Epithelial cell of proximal tubule (primary cell): ENCODE data around the gene SMARCD1. TPM values are rescaled to one million over a fixed set of nuclear protein-coding genes. Genes with fewer than 3 reads are reported as not detected.

ENCODE experiments used
- DNase-seq: peaks from one replicate; pipeline ENCODE4 v3.0.0-alpha.2; 2011; ENCODE audit warnings: low read depth
- H3K4me3 ChIP-seq: 2 replicates; pipeline ENCODE4 v1.5.1; 2011; ENCODE audit warnings: low read depth, mild to moderate bottlenecking, low read length
- total RNA-seq: library from RNA; depleted of rRNA; stranded (reverse); fragments of >200 nt; gene quantifications from 2 replicates; pipeline ENCODE4 v1.2.3, GENCODE V29; 2015
- TF ChIP-seq, protein P1 (sequence below): conservative IDR thresholded peaks from 2 replicates; pipeline ENCODE4 v1.5.1; 2012; ENCODE audit warnings: low read depth, mild to moderate bottlenecking, low read length

The SMARCD1 gene
- total RNA-seq, 1 donor from 2014 or later: 77.3 TPM

DNA sequence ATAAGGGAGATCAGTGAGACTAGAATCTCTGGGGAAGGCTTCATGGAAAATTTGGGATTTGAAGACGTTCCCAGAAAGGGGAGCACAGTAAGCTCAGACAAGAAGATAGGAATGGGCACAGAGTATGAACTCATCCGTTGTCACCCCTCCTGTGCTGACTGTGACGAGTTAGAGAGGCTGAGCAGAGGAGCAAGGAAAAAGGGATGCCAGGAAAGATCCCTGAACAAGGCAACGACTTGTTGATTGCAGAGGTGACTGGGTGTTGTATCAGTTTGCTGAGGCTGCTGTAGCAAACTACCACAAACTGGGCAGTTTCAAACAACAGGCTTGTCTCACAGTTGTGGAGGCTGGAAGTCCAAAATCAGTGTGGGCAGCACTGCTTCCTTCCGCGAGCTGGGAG, 12.8 kb downstream of the SMARCD1 start:
- DNase-seq: no peak
- TF ChIP-seq, protein P1, sequence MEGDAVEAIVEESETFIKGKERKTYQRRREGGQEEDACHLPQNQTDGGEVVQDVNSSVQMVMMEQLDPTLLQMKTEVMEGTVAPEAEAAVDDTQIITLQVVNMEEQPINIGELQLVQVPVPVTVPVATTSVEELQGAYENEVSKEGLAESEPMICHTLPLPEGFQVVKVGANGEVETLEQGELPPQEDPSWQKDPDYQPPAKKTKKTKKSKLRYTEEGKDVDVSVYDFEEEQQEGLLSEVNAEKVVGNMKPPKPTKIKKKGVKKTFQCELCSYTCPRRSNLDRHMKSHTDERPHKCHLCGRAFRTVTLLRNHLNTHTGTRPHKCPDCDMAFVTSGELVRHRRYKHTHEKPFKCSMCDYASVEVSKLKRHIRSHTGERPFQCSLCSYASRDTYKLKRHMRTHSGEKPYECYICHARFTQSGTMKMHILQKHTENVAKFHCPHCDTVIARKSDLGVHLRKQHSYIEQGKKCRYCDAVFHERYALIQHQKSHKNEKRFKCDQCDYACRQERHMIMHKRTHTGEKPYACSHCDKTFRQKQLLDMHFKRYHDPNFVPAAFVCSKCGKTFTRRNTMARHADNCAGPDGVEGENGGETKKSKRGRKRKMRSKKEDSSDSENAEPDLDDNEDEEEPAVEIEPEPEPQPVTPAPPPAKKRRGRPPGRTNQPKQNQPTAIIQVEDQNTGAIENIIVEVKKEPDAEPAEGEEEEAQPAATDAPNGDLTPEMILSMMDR: no peak
- no peak overlapping the region for H3K4me3 ChIP-seq

DNA sequence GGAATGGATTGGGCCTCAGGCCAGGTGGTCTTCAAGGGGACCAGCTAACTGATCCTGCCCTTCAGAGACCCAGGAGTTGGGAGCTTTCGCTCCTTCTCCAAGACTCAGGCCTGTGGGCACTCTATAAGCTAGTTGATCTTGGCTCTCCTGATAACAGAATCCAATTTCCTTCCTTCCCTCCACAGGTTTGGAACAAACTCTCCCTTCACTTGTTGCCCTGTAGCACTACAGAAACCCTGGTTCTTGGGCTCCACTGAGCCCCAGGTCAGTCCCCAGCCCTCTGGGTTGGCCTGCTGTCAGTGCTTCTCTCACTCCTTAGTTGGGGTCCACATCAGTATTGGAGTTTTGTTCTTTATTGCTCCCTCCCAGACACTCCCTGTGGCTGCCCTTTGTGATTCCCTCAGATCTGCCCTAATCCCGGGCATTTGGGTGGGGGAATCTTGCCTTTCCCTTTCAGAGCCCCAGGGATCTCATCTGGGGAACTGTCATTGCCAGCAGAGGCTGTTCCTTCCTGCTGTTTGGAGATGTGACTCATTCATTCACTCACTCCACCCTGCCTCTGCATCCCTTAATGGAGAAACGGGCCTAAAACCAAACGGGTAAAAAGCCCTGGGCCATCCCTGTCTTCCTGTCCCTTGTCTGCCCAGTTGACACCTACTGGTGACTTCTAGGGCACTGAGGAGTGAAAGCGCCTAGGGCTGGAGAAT, 14.3 kb downstream of the SMARCD1 start:
- TF ChIP-seq, protein P1: no peak
- no peak overlapping the region for H3K4me3 ChIP-seq
- no peak for DNase-seq

DNA sequence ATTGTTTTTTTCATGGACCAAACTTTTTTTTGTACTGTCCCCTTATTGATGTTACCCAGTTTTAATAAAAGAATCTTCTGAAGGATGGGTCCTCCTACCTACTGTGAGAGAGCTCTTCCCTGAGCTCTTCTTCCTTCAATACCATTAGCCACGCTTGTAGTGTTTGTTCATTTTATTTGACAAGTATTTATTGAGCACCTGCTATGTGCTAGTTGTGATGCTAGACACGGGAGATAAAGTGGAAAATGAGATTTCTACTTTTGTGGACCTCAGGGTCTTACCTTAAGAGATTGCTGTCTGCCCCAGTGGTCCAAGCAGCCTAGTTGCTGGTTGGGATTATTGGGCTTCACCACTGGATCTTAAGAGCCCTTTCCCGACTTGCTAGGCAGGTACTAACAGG, 15.4 kb downstream of the SMARCD1 start:
- no peak for DNase-seq
- TF ChIP-seq, protein P1: no peak
- H3K4me3 ChIP-seq: no peak overlapping the region

GRCh38 chr12:50101663-50102062, 16.5 kb downstream of the SMARCD1 start:
- TF ChIP-seq, protein P1: peak; percentile 54
- no peak for DNase-seq
- H3K4me3 ChIP-seq: no peak overlapping the region

DNA sequence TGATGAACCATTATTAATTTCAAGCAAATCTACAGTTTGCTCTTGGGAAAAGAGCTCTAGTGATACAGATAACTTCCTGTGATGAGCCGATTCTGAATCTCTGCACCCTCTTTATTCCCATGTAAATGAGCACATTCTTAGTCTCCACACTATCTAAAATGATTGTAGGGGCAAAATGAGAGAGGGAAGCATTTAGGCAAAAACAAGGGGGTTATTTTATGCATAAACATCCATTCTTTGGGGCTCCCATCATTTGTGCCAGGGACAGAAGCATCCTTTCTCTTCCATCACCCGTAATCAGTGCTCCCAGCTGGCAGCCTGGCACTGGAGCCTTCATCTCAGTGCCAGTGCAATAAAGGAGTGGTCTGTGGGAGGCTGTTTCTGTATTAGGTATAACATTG, 17.0 kb downstream of the SMARCD1 start:
- TF ChIP-seq, protein P1: no peak
- DNase-seq: no peak
- no peak overlapping the region for H3K4me3 ChIP-seq

DNA sequence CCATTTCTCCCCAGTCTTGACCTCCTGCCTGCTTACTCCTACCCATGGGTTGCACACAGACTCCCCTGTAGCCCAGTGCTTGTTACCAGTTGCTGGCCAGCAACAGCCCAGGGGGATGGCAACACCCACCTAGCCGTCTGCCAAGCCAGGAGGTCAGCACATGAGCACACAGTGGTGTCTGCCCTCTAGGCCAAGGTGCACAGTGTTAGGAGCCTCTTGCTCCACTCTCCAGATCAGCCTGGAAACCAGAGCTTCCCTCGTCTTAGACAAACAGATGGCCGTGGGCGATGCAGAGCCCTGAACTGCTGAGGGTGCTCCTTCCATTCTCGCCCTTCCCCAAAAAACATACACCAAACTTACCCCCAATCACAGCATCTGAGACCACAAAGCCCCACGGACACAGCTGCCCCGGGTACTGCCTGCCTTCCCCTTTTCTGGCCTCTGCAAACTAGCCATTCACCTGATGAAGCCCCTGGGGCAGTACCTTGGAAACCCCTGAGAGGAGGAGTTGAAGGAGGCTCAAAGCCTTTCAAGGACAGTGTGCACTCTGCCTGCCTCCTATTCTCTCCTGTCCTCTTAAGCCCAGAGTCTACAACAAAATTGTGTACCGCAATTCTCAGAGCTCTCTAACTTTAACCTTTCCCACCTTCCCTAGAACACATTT, 17.6 kb downstream of the SMARCD1 start:
- TF ChIP-seq, protein P1: no peak
- H3K4me3 ChIP-seq: no peak overlapping the region
- no peak for DNase-seq

GRCh38 chr12:50103351-50103750, 18.2 kb downstream of the SMARCD1 start:
- H3K4me3 ChIP-seq: no peak overlapping the region
- TF ChIP-seq, protein P1: no peak
- DNase-seq: no peak
